GM12878 (cell line): ENCODE results near the gene LGMN. TPM values are rescaled to one million over a fixed set of nuclear protein-coding genes. Genes with fewer than 3 reads are reported as not detected.
A peak's percentile ranks its signal among the peaks of the same experiment; 100 is the strongest.

Experiments used
- ATF2 ChIP-seq: IDR thresholded peaks from 2 replicates; pipeline ENCODE4 v1.6.1; 2012; ENCODE audit warnings: low read length, inconsistent platforms
- ATF7 ChIP-seq: fragments of 450-650 bp; IDR thresholded peaks from 2 replicates; pipeline ENCODE4 v1.6.1; 2016; ENCODE audit warnings: low read depth, mild to moderate bottlenecking
- BACH1 ChIP-seq: fragments of 450-650 bp; IDR thresholded peaks from 2 replicates; pipeline ENCODE4 v1.6.1; 2017; ENCODE audit warnings: mild to moderate bottlenecking, borderline replicate concordance
- BHLHE40 ChIP-seq, 2 experiments: fragments of 450-650 bp in 1 of 2; IDR thresholded peaks; 2 replicates each; pipeline ENCODE4 v1.6.1; 2011 to 2017; ENCODE audit warnings: low read depth in 2 of 2, borderline replicate concordance in 1 of 2, improper control_type of control experiment in 1 of 2, low read length in 1 of 2, mild to moderate bottlenecking in 1 of 2
- CBFB ChIP-seq: IDR thresholded peaks from 2 replicates; pipeline ENCODE4 v1.6.1; 2016; ENCODE audit warnings: antibody characterized with exemption, low read depth
- CHD2 ChIP-seq: IDR thresholded peaks from 2 replicates; pipeline ENCODE4 v1.6.1; 2011; ENCODE audit warnings: low read depth, low read length, improper control_type of control experiment, borderline replicate concordance
- CREM ChIP-seq: IDR thresholded peaks from 2 replicates; pipeline ENCODE4 v1.6.1; 2014; ENCODE audit warnings: antibody characterized with exemption, low read depth
- EED ChIP-seq: sonication (generic); IDR thresholded peaks from 2 replicates; pipeline ENCODE4 v1.6.1; 2016; ENCODE audit warnings: antibody characterized with exemption, low read depth
- ETV6 ChIP-seq, 2 experiments: fragments of 450-650 bp in 1 of 2; IDR thresholded peaks in 1 of 2; conservative IDR thresholded peaks in 1 of 2; 2 replicates each; pipeline ENCODE4 v1.6.1; 2014; ENCODE audit warnings: antibody characterized with exemption in 1 of 2, borderline replicate concordance in 1 of 2, low read depth in 1 of 2, mild to moderate bottlenecking in 1 of 2, moderate library complexity in 1 of 2
- FOXM1 ChIP-seq: IDR thresholded peaks from 2 replicates; pipeline ENCODE4 v1.6.1; 2012; ENCODE audit warnings: low read depth, mild to moderate bottlenecking, inconsistent platforms, low read length, moderate library complexity
- GABPA ChIP-seq: IDR thresholded peaks from 2 replicates; pipeline ENCODE4 v1.6.1; 2014; ENCODE audit warnings: antibody characterized with exemption, low read depth, mild to moderate bottlenecking, inconsistent platforms
- IKZF1 ChIP-seq: fragments of 450-650 bp; conservative IDR thresholded peaks from 2 replicates; pipeline ENCODE4 v1.6.1; 2017; ENCODE audit warnings: antibody characterized with exemption, mild to moderate bottlenecking
- JUNB ChIP-seq: IDR thresholded peaks from 2 replicates; pipeline ENCODE4 v1.6.1; 2016; ENCODE audit warnings: antibody characterized with exemption, mild to moderate bottlenecking
- MEF2A ChIP-seq: IDR thresholded peaks from 2 replicates; pipeline ENCODE4 v1.6.1; 2011; ENCODE audit warnings: low read depth, mild to moderate bottlenecking, low read length, moderate library complexity; ENCODE audit not compliant: insufficient read depth
- MTA2 ChIP-seq: fragments of 450-650 bp; IDR thresholded peaks from 2 replicates; pipeline ENCODE4 v1.6.1; 2016; ENCODE audit warnings: low read depth, mild to moderate bottlenecking, moderate library complexity
- MTA3 ChIP-seq: IDR thresholded peaks from 2 replicates; pipeline ENCODE4 v1.6.1; 2012; ENCODE audit warnings: low read length, inconsistent platforms, borderline replicate concordance
- MYB ChIP-seq: fragments of 150-350 bp; IDR thresholded peaks from 2 replicates; pipeline ENCODE4 v1.6.1; 2014; ENCODE audit warnings: mild to moderate bottlenecking, low read depth, low read length, borderline replicate concordance
- NBN ChIP-seq: fragments of 450-650 bp; IDR thresholded peaks from 2 replicates; pipeline ENCODE4 v1.6.1; 2016
- NFIC ChIP-seq: IDR thresholded peaks from 2 replicates; pipeline ENCODE4 v1.6.1; 2012; ENCODE audit warnings: low read depth, mild to moderate bottlenecking, inconsistent platforms, low read length, moderate library complexity
- NFYB ChIP-seq: IDR thresholded peaks from 2 replicates; pipeline ENCODE4 v1.6.1; 2011; ENCODE audit warnings: low read depth, mild to moderate bottlenecking, low read length, improper control_type of control experiment, moderate library complexity; ENCODE audit not compliant: insufficient read depth
- NR2F1 ChIP-seq: fragments of 450-650 bp; conservative IDR thresholded peaks from 2 replicates; pipeline ENCODE4 v1.6.1; 2017; ENCODE audit warnings: mild to moderate bottlenecking
- POU2F2 ChIP-seq: IDR thresholded peaks from 3 replicates; pipeline ENCODE4 v1.6.1; 2011; ENCODE audit warnings: low read depth, mild to moderate bottlenecking, low read length, borderline replicate concordance
- RELB ChIP-seq: fragments of 450-650 bp; IDR thresholded peaks from 2 replicates; pipeline ENCODE4 v1.6.1; 2017; ENCODE audit warnings: low read depth, mild to moderate bottlenecking, moderate library complexity
- SP1 ChIP-seq: IDR thresholded peaks from one replicate; pipeline ENCODE4 v1.6.1; 2011; ENCODE audit warnings: low read depth, low read length
- TBL1XR1 ChIP-seq: IDR thresholded peaks from 2 replicates; pipeline ENCODE4 v1.6.1; 2012; ENCODE audit warnings: low read depth, low read length, improper control_type of control experiment
- TCF12 ChIP-seq: IDR thresholded peaks from 2 replicates; pipeline ENCODE4 v1.6.1; 2011; ENCODE audit warnings: low read depth, mild to moderate bottlenecking, low read length
- polyA plus RNA-seq, 11 experiments: library from polyadenylated mRNA; depleted of rRNA in 4 of 11; unstranded in 6 of 11; stranded (reverse) in 5 of 11; fragments of >200 nt; fragmentation: Nextera tagmentation in 4 of 11; fragmentation: Illumina TruSeq in 1 of 11; extraction: Ambion mirVana in 4 of 11; extraction: Trizol in 1 of 11; gene quantifications; 1 replicate in 1 of 11; 2 replicates in 10 of 11; pipeline versions ENCODE4 v1.2.1 to v1.2.3, GENCODE V29; 2011 to 2016; ENCODE audit warnings: inconsistent platforms in 2 of 11, missing spikeins in 2 of 11, low read depth in 1 of 11
- total RNA-seq, 4 experiments: library from RNA; depleted of rRNA in 3 of 4; stranded (reverse); fragments of >200 nt in 3 of 4; fragmentation: Illumina TruSeq in 1 of 4; extraction: Trizol in 1 of 4; gene quantifications; 2 replicates each; pipeline versions ENCODE4 v1.2.1 to v1.2.3, GENCODE V29; 2013 to 2021
- TF ChIP-seq, protein P1 (sequence below): IDR thresholded peaks from 2 replicates; pipeline ENCODE4 v1.6.1; 2011; ENCODE audit warnings: low read depth, low read length, improper control_type of control experiment, borderline replicate concordance

The LGMN gene
- total and polyA plus RNA-seq, 10 of the 15 experiments (the other 5 are each of a cell fraction or from before 2014, with no cell fraction given) = 0.71 to 192 (median 3.9) TPM

DNA sequence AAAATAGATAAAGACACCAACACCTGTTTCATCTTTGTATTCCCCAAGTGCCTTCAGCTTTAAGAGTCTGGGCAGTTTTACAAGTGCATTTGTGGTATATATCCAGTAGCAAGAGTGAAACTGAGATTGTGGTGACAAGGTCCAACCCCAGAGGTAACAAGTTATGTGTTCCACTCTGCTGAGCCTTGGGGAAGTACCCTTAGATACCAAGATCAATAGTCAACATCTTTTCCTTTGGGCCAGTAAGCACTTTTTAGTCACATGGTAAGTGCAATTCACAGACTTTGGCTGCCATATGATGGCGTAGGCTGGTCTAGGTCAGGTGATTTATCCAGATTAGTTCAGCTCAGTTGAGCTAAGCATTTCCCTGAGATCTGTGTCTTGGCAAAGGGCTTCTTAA lies 19.8 kb upstream of the LGMN start (continued):
- TF ChIP-seq ETV6 (conservative IDR thresholded peaks at IDR 0.05 in 1 of 2, IDR thresholded peaks at IDR 0.05 in 1 of 2; ENCODE audit: borderline replicate concordance in 1 of 2, low read depth in 1 of 2) = peak in 1 of 2 experiments; percentile 48; a peak in 1 of 4 replicates
- peak; percentile 78 for TF ChIP-seq NR2F1
- TF ChIP-seq TBL1XR1 = peak; percentile 71; the same call in 1 of the 2 replicates
- peak; percentile 92 for TF ChIP-seq NFIC
- TF ChIP-seq MEF2A = peak; percentile 80
- 0 out of 2 replicates have a peak, but pooled peaks have one; percentile 56 for TF ChIP-seq MYB
- 0 out of 2 replicates have a peak, but pooled peaks have one; percentile 22 for TF ChIP-seq NFYB
- peak; percentile 85 for TF ChIP-seq ATF2
- peak; percentile 67 for TF ChIP-seq CREM
- peak; percentile 90 for TF ChIP-seq CBFB
- 0 out of 2 replicates have a peak, but pooled peaks have one; percentile 16 for TF ChIP-seq NBN
- peak; percentile 88; the same call in 1 of the 2 replicates for TF ChIP-seq RELB
- peak; percentile 93; the same call in 1 of the 2 replicates for TF ChIP-seq MTA3
- peak; percentile 86 for TF ChIP-seq EED
- peak; percentile 67; the same call in 1 of the 2 replicates for TF ChIP-seq IKZF1
- TF ChIP-seq FOXM1 = peak; percentile 81; the same call in 1 of the 2 replicates
- TF ChIP-seq BHLHE40 (IDR thresholded peaks at IDR 0.05; ENCODE audit: borderline replicate concordance in 1 of 2, low read depth in 2 of 2, low read length in 1 of 2) = peak; percentile 65 to 74
- TF ChIP-seq TCF12 = 0 out of 2 replicates have a peak, but pooled peaks have one; percentile 49
- peak; percentile 63 for TF ChIP-seq JUNB
- TF ChIP-seq, protein P1, sequence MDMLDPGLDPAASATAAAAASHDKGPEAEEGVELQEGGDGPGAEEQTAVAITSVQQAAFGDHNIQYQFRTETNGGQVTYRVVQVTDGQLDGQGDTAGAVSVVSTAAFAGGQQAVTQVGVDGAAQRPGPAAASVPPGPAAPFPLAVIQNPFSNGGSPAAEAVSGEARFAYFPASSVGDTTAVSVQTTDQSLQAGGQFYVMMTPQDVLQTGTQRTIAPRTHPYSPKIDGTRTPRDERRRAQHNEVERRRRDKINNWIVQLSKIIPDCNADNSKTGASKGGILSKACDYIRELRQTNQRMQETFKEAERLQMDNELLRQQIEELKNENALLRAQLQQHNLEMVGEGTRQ = peak; percentile 37; the same call in 1 of the 2 replicates
- TF ChIP-seq BACH1 = peak; percentile 51; the same call in 1 of the 2 replicates
- TF ChIP-seq POU2F2 = peak; percentile 66; the same call in 1 of the 3 replicates
- TF ChIP-seq SP1 = peak; percentile 47
- TF ChIP-seq CHD2 = 0 out of 2 replicates have a peak, but pooled peaks have one; percentile 25
- TF ChIP-seq ATF7 = peak; percentile 48; the same call in 1 of the 2 replicates
- TF ChIP-seq GABPA = 0 out of 2 replicates have a peak, but pooled peaks have one; percentile 2
- peak; percentile 89 for TF ChIP-seq MTA2
